Naive B cell (primary cell): Measurements from ENCODE around the gene KCNH1. TPM values are rescaled to one million over a fixed set of nuclear protein-coding genes. Genes with fewer than 3 reads are reported as not detected.

Experiments used
- ATAC-seq, 2 donors: fragments of 150-1000 bp; cut with Tn5 transposase; 2 replicates each; pipeline ENCODE4 v1.10.0; 2021; ENCODE audit warnings: low read depth in 2 of 2, mild to moderate bottlenecking in 2 of 2, moderate library complexity in 2 of 2
- DNase-seq: peaks from one replicate; pipeline ENCODE4 v3.0.0; 2022
- H3K27ac Mint-ChIP-seq, 6 donors: one replicate each; pipeline ENCODE4 v1.8.0; 2020 to 2022; ENCODE audit warnings: mild to moderate bottlenecking in 6 of 6, mixed read lengths in 6 of 6, moderate library complexity in 5 of 6, inconsistent platforms in 2 of 6
- H3K27me3 Mint-ChIP-seq, 3 donors: one replicate each; pipeline ENCODE4 v1.8.0; 2021 to 2022; ENCODE audit warnings: mixed read lengths in 3 of 3, mild to moderate bottlenecking in 1 of 3
- H3K36me3 Mint-ChIP-seq, 2 donors: one replicate each; pipeline ENCODE4 v1.8.0; 2020 to 2022; ENCODE audit warnings: mixed read lengths in 2 of 2, inconsistent platforms in 1 of 2, mild to moderate bottlenecking in 1 of 2
- H3K4me1 Mint-ChIP-seq, 3 donors: one replicate each; pipeline ENCODE4 v1.8.0; 2020 to 2022; ENCODE audit warnings: mixed read lengths in 3 of 3, inconsistent platforms in 1 of 3, mild to moderate bottlenecking in 1 of 3, moderate library complexity in 1 of 3
- H3K4me3 Mint-ChIP-seq, 8 donors: one replicate each; pipeline ENCODE4 v1.8.0; 2020 to 2022; ENCODE audit warnings: mild to moderate bottlenecking in 8 of 8, mixed read lengths in 8 of 8, moderate library complexity in 8 of 8, inconsistent platforms in 2 of 8
- H3K9me3 Mint-ChIP-seq, 7 donors: one replicate each; pipeline ENCODE4 v1.8.0; 2020 to 2022; ENCODE audit warnings: mixed read lengths in 7 of 7, mild to moderate bottlenecking in 5 of 7, inconsistent platforms in 2 of 7, moderate library complexity in 1 of 7
- polyA plus RNA-seq, 6 donors: library from polyadenylated mRNA; unstranded; fragments of 300-500 nt; fragmentation: Illumina TruSeq; gene quantifications; one replicate each; pipeline ENCODE4 v1.2.3, GENCODE V29; 2021; ENCODE audit warnings: low read depth in 6 of 6

The KCNH1 gene
- polyA plus RNA-seq, 6 donors from 2014 or later: not detected

GRCh38 chr1:210631399-210631798, 502.5 kb downstream of the KCNH1 start:
- H3K36me3 Mint-ChIP-seq: no peaks in the 10 kb centered on the region
- DNase-seq (no peak), ATAC-seq (no peak)
- H3K4me3 Mint-ChIP-seq: no peak overlapping the region
- H3K9me3 Mint-ChIP-seq: no peaks in the 10 kb centered on the region
- H3K27ac Mint-ChIP-seq: peak overlapping the region in 1 of 6 donors; percentile 13
- H3K27me3 Mint-ChIP-seq: no peaks in the 10 kb centered on the region
- H3K4me1 Mint-ChIP-seq: no peaks in the 10 kb centered on the region

- Mint-ChIP-seq H3K4me1 (no peaks in the 10 kb centered on the region), H3K36me3 (peaks cover 0 to 8% of the 10 kb centered on the region in 2 donors)
Observed at GRCh38 chr1:210629276-210629675, 504.7 kb downstream of the KCNH1 start.

GRCh38 chr1:210627755-210628154, 506.2 kb downstream of the KCNH1 start:
- H3K4me3 Mint-ChIP-seq: peak overlapping the region in 1 of 8 donors; percentile 36
- ATAC-seq (no peak), DNase-seq (no peak)
- no peak overlapping the region for H3K27ac Mint-ChIP-seq
- H3K27me3 Mint-ChIP-seq: no peaks in the 10 kb centered on the region
- no peaks in the 10 kb centered on the region for H3K4me1 Mint-ChIP-seq
- no peaks in the 10 kb centered on the region for H3K9me3 Mint-ChIP-seq
- H3K36me3 Mint-ChIP-seq: peaks cover 0 to 8% of the 10 kb centered on the region in 2 donors

More at GRCh38 chr1:210629276-210629675, 504.7 kb downstream of the KCNH1 start:
- ATAC-seq: no peak
- H3K9me3 Mint-ChIP-seq: no peaks in the 10 kb centered on the region
- no peak for DNase-seq
- H3K27ac Mint-ChIP-seq: no peak overlapping the region
- H3K27me3 Mint-ChIP-seq: no peaks in the 10 kb centered on the region
- H3K4me3 Mint-ChIP-seq: no peak overlapping the region

Other genes with a start within 250 kb of the KCNH1 start
- gene RCOR3, start 125.2 kb upstream of the KCNH1 start, polyA plus RNA-seq: 10 to 100 TPM; 16.6 to 43.1 (median 29.5) TPM
- gene TRAF5, start 192.7 kb upstream of the KCNH1 start, polyA plus RNA-seq: 100 to 1,000 TPM in 1 of 6 donors, 10 to 100 TPM in 5; 41.1 to 105 (median 80.3) TPM